ENCODE results near the gene HPN.
"Not testable (repeated sequence)": the region's sequence is repeated elsewhere in the genome, so short reads cannot be mapped to it uniquely, and the experiment has no call there.

HPN gene

DNA sequence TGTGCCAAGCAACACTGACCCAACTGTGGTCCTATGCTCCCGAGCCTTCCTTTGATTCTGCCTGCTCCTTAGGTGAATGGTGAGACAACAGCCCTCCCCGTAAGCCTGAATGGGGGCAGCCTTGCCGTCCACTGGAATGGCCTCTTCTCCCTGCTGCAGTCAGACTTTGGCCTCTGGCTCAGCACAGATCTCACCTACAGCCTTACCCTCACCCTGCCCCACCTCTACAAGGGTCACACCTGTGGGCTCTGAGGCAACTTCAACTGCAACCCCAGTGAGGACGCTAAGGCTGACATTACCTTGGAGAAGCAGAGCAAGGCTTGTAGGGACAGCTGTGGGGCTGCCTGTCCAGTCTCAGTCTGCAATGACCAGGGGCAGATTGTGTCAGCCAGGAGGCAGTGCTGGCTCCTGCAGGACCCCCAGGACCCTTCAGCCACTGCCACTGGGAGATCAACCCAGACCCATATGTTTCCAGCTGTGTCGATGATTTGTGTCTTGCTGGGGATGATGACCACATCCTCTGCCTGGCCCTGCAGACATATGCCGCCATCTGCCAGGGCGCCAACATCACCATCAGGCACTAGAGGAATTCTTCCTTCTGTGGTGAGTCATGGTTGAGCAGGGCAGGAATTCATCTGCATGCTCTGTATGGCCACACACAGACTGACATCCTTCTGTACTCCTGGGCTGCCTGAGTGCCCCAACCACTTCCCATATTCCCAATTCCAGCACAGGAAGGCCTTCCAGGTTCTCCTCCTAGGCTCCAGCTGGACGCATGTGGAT lies 46.8 kb downstream of the HPN start:
- no peak for DNase-seq

DNA sequence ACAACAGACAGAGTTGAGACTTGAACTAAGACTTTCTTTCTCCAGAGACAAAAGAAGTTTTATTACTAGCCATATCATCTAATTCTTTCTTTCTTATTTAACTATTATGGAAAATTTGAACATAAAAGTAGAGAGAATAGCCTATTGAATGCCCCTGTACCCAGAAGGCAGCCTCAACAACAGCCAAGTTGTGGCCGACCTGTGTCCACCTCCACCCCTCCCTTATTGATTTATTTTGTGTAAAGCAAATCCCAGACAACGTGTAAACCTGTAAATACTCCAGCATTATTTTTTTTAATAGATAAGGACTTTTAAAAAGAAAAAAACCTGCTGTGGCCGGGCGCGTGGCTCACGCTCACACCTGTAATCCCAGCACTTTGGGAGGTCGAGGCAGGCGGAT lies 48.0 kb downstream of the HPN start:
- DNase-seq, result no peak

DNA sequence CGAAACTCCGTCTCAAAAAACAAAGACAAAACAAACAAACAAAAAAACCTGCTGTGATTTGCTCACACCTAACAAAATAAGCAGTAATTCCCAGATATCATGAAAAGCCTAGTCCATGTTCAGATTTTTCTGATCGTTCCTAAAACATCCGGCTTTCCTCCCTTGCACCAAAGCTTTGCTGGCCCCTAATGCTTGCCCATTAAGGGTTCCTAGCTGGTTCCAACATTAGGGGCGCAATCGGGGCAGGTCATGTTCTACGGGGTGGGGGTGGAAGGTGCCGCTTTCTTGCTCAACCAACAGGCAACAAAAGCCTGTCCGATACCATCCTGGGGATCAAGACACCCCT lies 48.6 kb downstream of the HPN start:
- no peak for DNase-seq

DNA sequence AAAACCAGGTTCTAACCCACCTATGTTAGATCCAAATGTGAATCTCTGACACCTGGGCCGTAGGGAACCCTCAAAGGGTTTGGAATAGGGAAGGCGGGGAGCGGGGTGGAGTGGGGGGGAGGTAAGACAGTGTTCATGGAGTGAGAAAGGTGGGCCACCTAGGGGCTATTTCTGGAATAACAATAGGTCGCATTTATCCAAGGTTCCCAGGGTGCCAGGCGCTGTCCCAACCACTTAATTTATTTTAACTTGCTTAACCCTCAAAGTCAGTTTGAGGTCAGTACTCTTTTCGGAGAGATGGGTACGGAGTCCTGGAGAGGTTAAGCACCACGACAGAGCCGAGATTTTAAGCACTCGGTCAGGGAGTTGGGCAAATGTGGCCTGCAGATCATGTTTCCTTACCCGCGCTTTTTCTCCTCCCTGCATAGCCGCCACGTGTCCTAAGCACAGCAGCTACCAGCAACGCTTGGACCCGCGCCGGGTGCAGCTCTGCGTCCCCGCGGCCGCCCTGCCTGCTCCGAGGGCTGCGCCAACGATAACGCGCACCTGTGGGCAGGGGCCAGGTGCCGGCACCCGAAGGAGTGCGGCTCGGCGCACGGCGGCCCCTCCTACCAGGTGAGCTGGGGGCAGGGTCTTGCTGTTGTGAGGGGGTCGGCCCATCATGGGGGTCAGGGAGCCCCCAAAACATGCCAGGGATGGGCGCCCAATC lies 49.1 kb downstream of the HPN start:
- DNase-seq, result peak; percentile 78

DNA sequence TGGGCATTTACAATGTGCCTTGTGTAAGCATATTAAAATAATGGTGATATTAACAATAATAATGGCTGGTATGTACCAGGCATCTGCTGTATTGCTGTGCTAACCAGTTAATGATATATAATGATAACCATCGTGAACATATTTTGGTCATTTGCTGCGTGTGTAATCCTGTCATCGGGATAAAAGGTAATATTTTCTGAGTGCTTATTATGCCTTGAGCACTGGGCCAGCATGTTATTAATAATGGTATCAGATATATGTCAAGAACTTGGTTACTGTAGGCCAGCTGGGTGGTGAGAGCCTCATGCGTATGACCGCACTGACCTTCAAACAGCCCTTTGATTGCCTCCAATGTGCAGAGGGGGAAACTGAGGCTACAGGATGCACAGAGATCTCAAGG lies 51.9 kb downstream of the HPN start:
- DNase-seq, result no peak

DNA sequence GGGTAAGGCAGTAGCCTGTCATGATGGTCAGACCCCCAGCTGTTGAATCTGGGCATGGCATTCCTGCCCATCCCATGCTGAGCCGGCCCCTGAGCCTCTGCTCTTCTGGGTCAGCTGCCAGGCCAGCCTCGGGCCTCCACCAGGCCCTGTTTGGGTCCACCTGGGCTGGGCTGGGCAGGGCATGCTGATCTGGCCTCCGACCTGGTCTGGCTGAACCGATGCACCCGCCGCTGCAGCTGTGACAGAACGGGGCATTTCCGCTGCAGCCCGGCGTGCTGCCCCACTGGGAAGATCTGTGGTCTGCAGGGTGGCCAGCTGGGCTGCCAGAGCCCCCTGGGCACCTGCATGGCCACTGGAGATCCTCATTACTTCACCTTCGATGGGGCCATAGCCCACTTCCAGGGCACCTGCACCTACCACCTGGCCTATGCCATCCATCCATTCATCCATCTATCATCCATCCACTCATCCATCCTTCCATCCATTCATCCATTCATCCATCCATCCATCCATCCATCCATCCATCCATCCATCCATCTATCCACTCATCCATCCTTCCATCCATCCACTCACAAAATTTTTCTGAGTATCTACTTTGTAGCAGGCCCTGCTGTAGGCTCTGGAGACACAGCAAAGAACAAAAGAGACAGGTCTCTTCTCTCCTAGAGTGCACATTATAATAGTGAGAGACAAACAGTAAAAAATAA lies 52.6 kb downstream of the HPN start:
- no peak for DNase-seq

DNA sequence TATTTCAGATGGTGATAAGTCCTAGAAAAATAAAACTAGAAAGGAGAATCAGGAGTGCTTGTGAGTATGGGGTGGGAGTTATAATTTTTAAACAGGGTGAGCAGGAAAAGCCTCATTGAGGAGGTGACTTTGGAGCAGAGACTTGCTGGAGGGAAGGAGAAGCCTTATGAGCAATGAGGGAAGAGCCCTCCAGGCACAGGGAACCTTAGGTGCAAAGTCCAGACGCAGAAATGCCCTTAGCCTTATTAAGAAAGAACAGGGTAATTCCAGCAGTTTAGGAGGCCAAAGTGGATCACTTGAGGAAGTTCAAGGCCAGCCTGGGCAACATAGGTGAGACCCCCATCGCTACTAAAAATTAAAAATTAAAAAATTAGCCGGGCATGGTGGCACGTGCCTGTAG lies 53.1 kb downstream of the HPN start:
- DNase-seq, result no peak

DNA sequence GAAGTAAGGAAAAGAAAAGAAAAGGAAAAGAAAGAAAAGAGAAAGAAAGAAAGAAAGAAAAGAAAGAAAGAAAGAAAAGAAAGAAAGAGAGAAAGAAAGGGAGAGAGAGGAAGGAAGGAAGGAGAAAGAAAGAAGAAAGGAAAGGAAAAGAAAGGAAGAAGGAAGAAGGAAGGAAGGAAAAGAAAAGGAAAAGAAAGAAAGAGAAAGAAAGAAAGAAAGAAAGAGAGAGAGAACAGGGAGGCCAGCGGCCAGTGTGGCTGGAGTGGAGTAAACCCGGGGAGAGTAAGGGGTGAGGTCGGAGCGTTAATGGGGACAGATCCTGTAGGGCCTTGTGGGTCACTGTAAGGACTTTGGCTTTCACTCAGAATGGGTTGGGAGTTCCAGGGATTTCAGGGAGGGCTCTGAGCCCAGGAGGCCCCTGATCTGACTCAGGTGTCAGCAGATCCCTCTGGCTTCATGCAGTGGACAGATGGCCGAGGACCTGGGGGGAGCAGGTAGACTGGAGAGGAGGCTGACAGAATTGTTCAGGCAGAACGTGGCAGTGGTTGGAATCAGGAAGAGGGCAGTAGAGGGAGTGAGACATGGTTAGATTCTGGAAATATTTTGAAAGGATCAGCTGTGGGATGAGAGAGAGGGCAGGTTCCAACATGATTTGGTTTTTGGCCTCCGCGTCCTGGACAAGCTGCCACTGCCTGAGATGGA lies 54.3 kb downstream of the HPN start:
- DNase-seq, result no peak

DNA sequence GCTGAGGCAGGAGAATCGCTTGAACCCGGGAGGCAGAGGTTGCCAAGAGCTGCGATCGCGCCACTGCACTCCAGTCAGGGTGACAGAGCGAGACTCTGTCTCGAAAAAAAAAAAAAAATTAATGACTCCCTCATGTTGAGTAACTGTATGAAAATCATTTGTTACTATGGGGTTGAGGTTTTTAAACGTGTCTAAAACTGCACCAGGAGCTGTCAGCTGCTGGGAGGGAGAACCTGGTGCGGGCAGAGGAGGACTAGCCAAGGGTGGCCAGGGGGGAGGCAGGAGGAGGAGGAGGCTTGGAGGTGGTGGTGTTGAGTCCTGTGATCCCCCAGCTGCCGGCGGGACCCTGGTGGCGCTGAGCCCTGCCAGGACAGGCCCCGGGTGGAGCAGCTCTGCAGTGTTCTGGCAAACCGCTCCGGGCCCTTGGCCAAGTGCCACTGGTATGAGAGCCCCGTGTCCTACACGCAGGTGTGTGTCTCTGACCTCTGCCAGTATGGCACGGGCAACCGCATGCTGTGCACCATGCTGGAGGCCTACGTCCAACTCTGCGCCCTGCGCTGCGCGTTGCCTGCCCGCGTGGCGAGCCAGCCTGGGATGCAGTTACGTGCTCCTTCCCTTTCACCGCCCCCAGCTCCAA lies 57.0 kb downstream of the HPN start:
- DNase-seq, result no peak

DNA sequence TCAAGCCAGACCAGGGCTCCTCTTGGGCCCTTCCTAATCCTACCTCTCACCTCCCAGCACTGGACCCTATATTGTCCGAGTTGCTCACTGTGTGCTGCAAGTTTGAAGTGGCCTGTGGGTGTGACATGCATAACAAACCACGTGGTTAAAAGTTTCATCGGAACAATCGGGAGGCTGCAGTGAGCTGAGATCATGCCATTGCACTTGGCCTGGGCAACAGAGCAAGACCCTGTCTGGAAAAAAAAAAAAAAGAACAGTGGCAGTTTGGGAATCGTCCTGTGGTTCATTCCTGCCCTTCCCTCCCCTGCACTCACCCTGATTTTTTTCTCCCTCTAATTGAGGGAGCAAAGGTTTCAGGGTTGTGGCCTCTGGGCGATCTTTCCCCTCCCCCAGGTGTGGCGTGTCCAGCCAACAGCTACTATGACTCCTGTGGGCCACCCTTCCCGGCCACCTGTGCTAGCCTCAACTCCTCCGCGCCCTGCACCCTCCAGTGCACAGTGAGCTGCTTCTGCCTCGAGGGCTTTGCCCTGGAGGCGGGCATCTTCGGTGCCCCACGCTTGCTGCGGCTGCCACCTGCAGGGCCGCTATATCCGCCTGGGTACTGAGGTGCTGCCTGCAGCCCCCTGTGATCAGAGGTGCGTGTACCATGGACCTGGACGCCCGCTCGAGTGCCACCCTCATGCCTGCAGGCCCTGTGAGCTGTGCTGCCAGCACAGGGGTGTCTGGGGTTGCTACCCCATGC lies 57.8 kb downstream of the HPN start:
- DNase-seq, result no peak

DNA sequence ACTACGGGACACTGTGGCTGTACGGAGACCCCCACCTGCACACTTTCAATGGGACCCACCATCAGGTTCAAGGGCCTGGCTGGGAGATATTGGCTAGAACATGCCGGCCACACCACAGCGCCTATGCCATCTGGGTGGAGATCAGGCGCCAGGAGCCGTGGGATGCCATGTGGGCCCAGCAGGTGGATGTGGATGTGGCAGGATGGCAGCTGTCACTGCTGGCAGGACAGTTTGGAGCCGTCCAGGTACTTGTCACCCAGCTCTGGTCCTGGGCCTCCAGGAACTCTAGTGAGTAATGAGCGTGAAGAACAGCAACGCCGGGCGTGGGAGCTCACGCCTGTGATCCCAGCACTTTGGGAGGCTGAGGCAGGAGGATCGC lies 58.4 kb downstream of the HPN start:
- no peak for DNase-seq

DNA sequence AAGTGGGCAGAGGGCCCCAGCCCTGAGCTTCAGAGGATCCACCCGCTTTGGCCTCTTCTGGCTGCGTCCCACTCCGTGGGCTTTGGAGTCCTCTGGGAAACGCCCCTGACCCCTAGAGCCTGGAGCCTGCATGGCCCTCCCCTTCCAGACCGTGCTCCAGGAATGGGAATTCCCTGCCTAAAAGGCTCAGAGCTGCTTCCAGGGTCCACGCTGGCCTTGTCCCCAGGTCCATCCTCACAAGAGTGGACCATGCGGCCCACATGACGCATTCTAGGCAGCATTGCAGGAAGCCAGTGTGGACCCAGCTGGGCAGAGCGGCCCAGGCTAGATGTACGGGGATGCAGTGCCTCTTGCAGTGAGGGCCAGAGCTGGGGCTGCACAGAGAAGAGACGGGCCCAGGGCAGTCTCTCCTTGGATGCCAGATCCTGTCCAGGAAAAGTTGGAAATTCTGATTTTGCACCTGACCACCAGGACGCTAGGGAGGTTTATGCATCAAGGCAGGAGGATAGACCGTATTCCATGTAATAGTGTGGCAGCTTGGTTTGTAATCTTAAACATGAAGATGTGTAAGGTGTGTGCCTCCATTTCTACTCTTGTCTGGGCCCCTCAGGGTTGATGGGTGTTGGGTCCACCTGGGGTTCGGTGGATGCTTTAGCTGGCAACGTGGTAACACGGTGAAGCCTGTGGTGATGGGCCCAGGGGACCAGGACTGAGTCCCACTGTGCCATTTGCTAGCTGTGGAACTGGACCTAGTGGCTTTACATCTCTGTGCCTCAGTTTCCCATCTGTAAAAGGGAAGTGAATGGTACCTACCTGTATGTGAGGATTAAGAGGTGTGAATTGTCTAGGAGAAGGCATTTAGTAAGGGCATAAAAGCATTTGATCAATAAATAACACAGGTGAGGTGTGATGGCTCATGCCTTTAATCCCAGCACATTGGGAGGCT lies 59.3 kb downstream of the HPN start:
- DNase-seq, result no peak

DNA sequence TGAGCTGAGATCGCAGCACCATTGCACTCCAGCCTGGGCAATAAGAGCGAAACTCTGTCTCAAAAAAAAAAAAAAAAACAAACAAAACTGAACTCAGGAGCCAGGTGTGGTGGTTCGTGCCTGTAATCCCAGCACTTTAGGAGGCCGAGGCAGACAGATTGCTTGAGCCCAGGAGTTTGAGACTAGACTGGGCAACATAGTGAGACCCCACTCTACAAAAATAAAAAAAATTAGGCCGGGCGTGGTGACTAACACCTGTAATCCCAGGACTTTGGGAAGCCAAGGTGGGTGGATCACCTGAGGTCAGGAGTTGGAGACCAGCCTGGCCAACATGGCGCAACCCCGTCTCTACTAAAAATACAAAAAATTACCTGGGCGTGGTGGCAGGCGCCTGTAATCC lies 60.4 kb downstream of the HPN start:
- DNase-seq, result not testable (repeated sequence)

DNA sequence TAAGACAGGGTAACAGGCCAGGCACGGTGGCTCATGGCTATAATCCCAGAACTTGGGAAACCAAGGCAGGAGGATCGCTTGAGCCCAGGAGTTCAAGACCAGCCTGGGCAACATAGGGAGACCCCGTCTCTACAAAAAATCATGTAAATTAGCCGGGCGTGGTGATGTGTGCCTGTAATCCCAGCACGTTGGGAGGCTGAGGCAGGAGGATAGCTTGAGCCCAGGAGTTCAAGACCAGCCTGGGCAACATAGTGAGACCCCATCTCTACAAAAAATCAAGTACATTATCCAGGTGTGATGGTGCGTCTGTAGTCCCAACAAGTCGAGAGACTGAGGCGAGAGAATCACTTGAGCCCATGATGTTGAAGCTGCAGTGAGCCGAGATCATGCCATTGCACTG lies 62.1 kb downstream of the HPN start:
- DNase-seq, result not testable (repeated sequence)

DNA sequence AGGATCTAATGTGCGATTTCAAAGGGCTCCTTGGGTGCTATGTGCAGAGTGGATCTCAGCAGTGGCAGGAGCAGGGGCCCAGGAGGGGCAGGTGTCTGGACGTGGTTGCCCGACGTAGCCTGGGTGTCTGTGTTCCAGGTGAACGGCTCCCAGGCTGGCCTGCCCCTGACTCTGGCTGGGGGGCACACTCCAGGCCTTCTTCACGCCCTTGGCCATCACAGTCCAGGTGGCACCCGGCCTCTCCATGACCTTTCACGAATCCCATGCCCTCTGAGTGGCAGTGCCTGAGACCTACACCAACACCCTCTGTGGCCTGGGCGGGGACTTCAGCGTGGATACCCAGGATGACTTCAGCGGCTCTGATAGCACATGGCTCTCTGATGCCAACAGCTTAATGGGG lies 62.8 kb downstream of the HPN start:
- no peak for DNase-seq

DNA sequence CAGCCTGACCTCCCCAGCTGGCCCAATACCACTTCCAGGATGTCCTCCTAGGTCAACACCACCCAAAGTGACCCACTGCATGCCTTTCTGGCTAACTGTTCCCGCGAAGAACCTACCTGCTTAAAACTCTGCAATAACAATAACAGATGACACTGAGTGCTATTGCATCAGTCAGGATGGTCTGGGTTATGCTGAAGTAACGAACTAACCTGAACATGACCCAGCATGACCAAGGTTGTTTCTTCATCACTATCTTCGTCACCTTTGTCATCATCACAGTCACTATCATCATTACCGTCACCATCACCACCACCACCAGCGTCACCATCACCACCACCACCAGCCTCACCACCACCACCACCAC lies 63.5 kb downstream of the HPN start:
- no peak for DNase-seq

DNA sequence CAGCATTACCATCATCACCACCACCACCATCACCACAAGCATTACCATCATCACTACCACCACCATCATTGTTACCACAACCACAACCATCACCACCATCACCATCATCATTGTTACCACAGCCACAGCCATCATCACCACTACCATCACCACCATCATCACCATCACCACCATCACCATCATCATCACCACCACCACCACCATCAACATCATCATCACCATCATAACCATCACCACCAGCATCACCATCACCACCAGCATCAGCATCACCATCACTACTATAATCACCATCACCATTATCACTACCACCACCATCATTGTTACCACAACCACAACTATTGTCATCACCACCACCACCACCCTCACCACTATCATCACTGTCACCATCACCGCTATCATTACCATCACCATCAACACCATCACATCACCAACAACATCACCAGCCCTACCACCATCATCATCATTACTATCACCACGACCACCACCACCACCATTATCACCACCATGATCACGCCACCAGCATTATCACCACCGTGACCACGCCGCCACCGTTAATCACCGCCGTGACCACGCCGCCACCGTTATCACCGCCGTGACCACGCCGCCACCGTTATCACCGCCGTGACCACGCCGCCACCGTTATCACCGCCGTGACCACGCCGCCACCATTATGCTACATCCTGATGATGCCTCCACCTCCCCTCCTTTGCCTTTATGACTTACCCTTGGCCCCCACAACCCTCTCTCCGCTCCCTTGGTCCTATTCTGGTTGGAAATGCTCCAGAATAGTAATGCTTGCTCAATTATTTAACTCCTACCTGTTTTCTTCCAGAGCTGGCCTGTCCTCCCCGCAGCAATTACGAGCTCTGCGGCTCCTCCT lies 64.1 kb downstream of the HPN start:
- no peak for DNase-seq

DNA sequence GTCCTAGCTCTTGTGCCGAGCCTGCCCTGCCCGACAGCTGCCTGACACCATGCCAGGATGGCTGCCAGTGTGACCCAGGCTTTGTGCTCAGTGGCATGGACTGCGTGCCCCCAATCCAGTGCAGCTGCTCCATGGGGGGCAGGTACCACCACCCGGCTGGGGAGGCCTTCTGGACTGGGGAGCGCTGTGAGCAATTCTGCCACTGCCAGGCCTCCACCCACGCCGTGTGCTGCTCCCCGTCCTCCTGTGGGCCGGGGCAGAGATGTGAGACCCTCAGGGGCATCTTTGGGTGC lies 64.7 kb downstream of the HPN start:
- no peak for DNase-seq

DNA sequence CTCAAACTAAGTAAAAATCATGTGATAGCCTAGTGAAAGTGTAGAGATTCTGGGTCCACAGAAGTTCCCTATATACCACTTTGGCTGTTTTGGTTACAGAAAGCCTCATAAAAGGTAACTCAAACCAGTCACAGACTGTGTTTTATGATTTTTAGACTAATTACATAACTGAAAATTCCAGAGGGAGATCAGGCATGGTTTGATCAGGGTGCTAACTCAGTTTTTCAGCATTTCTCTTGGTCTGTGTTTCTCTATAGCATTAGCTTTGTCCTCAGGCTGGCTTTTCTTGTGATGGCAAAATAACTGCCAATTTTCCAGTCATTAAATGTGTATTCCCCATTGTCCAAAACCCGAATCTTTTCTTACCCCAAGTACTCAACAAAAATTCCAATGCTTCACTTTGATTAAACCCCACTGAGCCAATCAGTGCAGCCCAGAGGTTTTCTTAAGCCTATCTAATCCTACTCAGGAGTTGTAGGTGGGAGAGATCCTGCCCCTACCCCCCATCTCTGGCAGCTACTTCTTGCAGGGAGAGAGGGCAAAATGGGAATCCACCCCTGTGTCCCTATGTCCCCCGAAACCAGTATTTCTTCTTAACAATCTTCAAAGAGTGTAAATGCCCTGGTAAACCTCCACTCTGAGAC lies 65.5 kb downstream of the HPN start:
- no peak for DNase-seq

DNA sequence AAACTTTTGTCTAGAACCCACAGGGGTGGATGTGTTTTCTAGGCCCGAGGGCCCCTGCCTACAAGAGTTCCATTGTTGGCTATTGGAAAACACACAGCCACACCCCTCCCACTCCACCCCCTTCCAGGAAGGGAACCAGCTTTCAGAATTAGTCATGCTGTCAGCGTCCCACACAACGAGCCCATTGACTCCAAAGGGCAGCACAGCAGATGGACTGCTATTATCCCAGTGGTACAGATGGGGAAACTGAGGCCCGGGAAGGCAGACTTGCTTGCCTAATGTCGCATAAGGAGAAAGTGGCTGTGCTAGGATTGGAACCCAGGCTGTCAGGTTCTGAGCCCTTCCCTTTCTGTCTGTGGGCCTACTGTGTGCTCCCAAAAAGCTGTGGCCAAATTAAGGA lies 66.0 kb downstream of the HPN start:
- no peak for DNase-seq
